Hematopoietic multipotent progenitor cell treated with erythropoietin and hydrocortisone succinate and interleukin-3 and kit ligand, for 8 days (in vitro differentiated cells): ENCODE results near the gene DNAH3.

Source experiments
- DNase-seq: peaks from one replicate; pipeline ENCODE4 v3.0.0-alpha.2; 2015

Gene DNAH3

GRCh38 chr16:20902426-20902825 lies 248.2 kb downstream of the DNAH3 start:
- DNase-seq: no peak

- peak; percentile 51 for DNase-seq
These were observed 249.1 kb downstream of the DNAH3 start for GRCh38 chr16:20901436-20902112.

GRCh38 chr16:20901068-20901435 lies 249.6 kb downstream of the DNAH3 start:
- DNase-seq: no peak

GRCh38 chr16:20900299-20901067 lies 250.2 kb downstream of the DNAH3 start, which contains the start of the genes DCUN1D3 and LYRM1:
DCUN1D3 (minus strand) TSS chr16:20900358; CDS start chr16:20862538, 37,820 bp downstream.
LYRM1 (plus strand) TSS chr16:20900771; CDS start chr16:20915556, 14,785 bp downstream.
- DNase-seq: peak; percentile 98

- no peak for DNase-seq
These were observed 251.0 kb downstream of the DNAH3 start for GRCh38 chr16:20899477-20900298.

- DNase-seq: no peak
These were observed 251.6 kb downstream of the DNAH3 start for GRCh38 chr16:20899071-20899470.

- DNase-seq: no peak
These were observed 252.7 kb downstream of the DNAH3 start for GRCh38 chr16:20897922-20898321.

- no peak for DNase-seq
These were observed 253.3 kb downstream of the DNAH3 start for GRCh38 chr16:20897253-20897897.

- no peak for DNase-seq
These were observed 256.3 kb downstream of the DNAH3 start for GRCh38 chr16:20894388-20894787.

- DNase-seq: no peak
These were observed 260.9 kb downstream of the DNAH3 start for GRCh38 chr16:20889625-20890275.

- no peak for DNase-seq
These were observed 263.4 kb downstream of the DNAH3 start for GRCh38 chr16:20887207-20887606.

- no peak for DNase-seq
These were observed 264.3 kb downstream of the DNAH3 start for GRCh38 chr16:20886320-20886719.

GRCh38 chr16:20884240-20884556 lies 266.4 kb downstream of the DNAH3 start:
- DNase-seq: peak; percentile 40

- no peak for DNase-seq
These were observed 266.9 kb downstream of the DNAH3 start for GRCh38 chr16:20883554-20884239.
